K562 (cell line): ENCODE data around the gene RNF215. TPM values are rescaled to one million over a fixed set of nuclear protein-coding genes. Genes with fewer than 3 reads are reported as not detected.

Experiments
- BMI1 ChIP-seq: fragments of 150-350 bp; IDR thresholded peaks from 2 replicates; pipeline ENCODE4 v1.6.1; 2014; ENCODE audit warnings: low read length
- CXXC5 ChIP-seq: fragments of 250-450 bp; sonication (Bioruptor Pico); IDR thresholded peaks from 2 replicates; pipeline ENCODE4 v1.8.0; 2022; ENCODE audit warnings: inconsistent platforms, mild to moderate bottlenecking, moderate library complexity
- EP400 ChIP-seq: fragments of 450-650 bp; IDR thresholded peaks from 2 replicates; pipeline ENCODE4 v1.6.1; 2017; ENCODE audit warnings: antibody characterized with exemption, mild to moderate bottlenecking, moderate library complexity
- FOXK2 ChIP-seq, 2 experiments: fragments of 450-650 bp; IDR thresholded peaks in 1 of 2; conservative IDR thresholded peaks in 1 of 2; 2 replicates each; pipeline ENCODE4 v1.6.1; 2016; ENCODE audit warnings: low read depth in 2 of 2, mild to moderate bottlenecking in 1 of 2
- KLF6 ChIP-seq: fragments of 250-450 bp; sonication (Bioruptor Pico); IDR thresholded peaks from 2 replicates; pipeline ENCODE4 v1.4.0; 2020; ENCODE audit warnings: mild to moderate bottlenecking, moderate library complexity, borderline replicate concordance
- MBD2 ChIP-seq: sonication (generic); IDR thresholded peaks from 2 replicates; pipeline ENCODE4 v1.6.1; 2016; ENCODE audit warnings: low read depth, borderline replicate concordance
- MEIS2 ChIP-seq: fragments of 450-650 bp; IDR thresholded peaks from 2 replicates; pipeline ENCODE4 v1.6.1; 2014; ENCODE audit warnings: mild to moderate bottlenecking; ENCODE audit not compliant: partially characterized antibody
- NR2C1 ChIP-seq, 2 experiments: fragments of 450-650 bp; IDR thresholded peaks; 2 replicates each; pipeline ENCODE4 v1.6.1; 2017; ENCODE audit warnings: mild to moderate bottlenecking in 2 of 2, antibody characterized with exemption in 1 of 2, inconsistent platforms in 1 of 2, missing compliant biosample characterization in 1 of 2, missing genetic modification characterization in 1 of 2
- RBFOX2 ChIP-seq: fragments of 200-400 bp; formaldehyde crosslinking; IDR thresholded peaks from 2 replicates; pipeline ENCODE4 v1.6.1; 2017; ENCODE audit warnings: low read depth, mild to moderate bottlenecking, low read length, moderate library complexity
- SIX5 ChIP-seq, 2 experiments: IDR thresholded peaks; 2 replicates each; pipeline ENCODE4 v1.6.1; 2011; ENCODE audit warnings: low read length in 2 of 2, borderline replicate concordance in 1 of 2, low read depth in 1 of 2, mild to moderate bottlenecking in 1 of 2, moderate library complexity in 1 of 2; ENCODE audit not compliant: insufficient read depth in 1 of 2
- TAF1 ChIP-seq: IDR thresholded peaks from 2 replicates; pipeline ENCODE4 v1.6.1; 2011; ENCODE audit warnings: mild to moderate bottlenecking, low read length, moderate library complexity; ENCODE audit not compliant: insufficient read depth, control insufficient read depth, severe bottlenecking; ENCODE audit errors: extremely low read depth
- ZNF444 ChIP-seq: fragments of 250-450 bp; sonication (Bioruptor Pico); IDR thresholded peaks from 2 replicates; pipeline ENCODE4 v1.4.0; 2020; ENCODE audit warnings: mild to moderate bottlenecking, moderate library complexity
- ZNF717 ChIP-seq: fragments of 250-450 bp; sonication (Bioruptor Pico); IDR thresholded peaks from 2 replicates; pipeline ENCODE4 v1.5.0; 2021
- polyA plus RNA-seq, 8 experiments: library from polyadenylated mRNA; depleted of rRNA in 4 of 8; stranded (reverse) in 5 of 8; unstranded in 3 of 8; fragments of >200 nt; fragmentation: Nextera tagmentation in 2 of 8; fragmentation: Illumina TruSeq in 1 of 8; extraction: Ambion mirVana in 2 of 8; extraction: Trizol in 1 of 8; gene quantifications; 2 replicates each; pipeline versions ENCODE4 v1.2.1 to v1.2.3, GENCODE V29; 2011 to 2014; ENCODE audit warnings: inconsistent platforms in 1 of 8, missing spikeins in 1 of 8
- total RNA-seq, 7 experiments: library from RNA; depleted of rRNA in 6 of 7; stranded (reverse); fragments of >200 nt in 6 of 7; fragmentation: Illumina TruSeq in 2 of 7; extraction: Trizol in 2 of 7; gene quantifications; 2 replicates each; pipeline versions ENCODE4 v1.2.1 to v1.2.3, GENCODE V29; 2011 to 2021; ENCODE audit warnings: low replicate concordance in 1 of 7
- TF ChIP-seq, protein P1 (sequence below): fragments of 450-650 bp; IDR thresholded peaks from 2 replicates; pipeline ENCODE4 v1.6.1; 2016; ENCODE audit warnings: mild to moderate bottlenecking, moderate library complexity
- TF ChIP-seq, protein P2 (sequence below): fragments of 250-450 bp; sonication (Bioruptor Pico); IDR thresholded peaks from 2 replicates; pipeline ENCODE4 v1.8.0; 2021; ENCODE audit warnings: moderate library complexity, mild to moderate bottlenecking, inconsistent platforms

Gene RNF215
- total and polyA plus RNA-seq, 9 of the 15 experiments (the other 6 are each of a cell fraction or from before 2014, with no cell fraction given): 0.08 to 9.8 (median 2.7) TPM

DNA sequence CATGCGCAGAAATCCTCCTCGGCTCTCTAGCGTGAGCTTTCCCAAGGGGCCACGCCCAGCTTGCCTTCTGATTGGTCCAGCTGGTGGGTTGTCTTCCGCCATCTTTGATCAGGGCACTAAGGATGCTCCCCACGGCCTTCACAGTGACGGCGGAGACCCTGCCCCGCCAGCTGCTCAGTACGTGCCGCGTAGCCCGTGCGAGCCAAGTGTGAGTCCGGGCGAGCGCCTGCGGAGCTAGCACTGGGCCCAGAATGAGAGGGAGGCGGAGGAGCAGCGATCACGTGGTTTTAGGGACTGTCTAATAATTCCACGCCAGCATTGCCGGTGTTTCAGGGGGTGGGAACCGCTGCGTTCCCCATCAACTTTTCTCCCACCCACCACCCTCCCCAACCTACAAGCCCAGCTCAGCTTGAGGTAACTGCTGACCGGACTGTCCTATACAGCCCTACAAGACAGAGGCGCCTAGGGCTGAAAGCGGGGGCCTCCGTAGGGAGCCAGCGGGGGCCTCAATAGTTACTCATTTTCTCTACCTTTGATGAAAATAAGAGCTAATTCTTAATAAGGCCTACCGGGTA is 36.8 kb upstream of the RNF215 start (continued):
- TF ChIP-seq, protein P1, sequence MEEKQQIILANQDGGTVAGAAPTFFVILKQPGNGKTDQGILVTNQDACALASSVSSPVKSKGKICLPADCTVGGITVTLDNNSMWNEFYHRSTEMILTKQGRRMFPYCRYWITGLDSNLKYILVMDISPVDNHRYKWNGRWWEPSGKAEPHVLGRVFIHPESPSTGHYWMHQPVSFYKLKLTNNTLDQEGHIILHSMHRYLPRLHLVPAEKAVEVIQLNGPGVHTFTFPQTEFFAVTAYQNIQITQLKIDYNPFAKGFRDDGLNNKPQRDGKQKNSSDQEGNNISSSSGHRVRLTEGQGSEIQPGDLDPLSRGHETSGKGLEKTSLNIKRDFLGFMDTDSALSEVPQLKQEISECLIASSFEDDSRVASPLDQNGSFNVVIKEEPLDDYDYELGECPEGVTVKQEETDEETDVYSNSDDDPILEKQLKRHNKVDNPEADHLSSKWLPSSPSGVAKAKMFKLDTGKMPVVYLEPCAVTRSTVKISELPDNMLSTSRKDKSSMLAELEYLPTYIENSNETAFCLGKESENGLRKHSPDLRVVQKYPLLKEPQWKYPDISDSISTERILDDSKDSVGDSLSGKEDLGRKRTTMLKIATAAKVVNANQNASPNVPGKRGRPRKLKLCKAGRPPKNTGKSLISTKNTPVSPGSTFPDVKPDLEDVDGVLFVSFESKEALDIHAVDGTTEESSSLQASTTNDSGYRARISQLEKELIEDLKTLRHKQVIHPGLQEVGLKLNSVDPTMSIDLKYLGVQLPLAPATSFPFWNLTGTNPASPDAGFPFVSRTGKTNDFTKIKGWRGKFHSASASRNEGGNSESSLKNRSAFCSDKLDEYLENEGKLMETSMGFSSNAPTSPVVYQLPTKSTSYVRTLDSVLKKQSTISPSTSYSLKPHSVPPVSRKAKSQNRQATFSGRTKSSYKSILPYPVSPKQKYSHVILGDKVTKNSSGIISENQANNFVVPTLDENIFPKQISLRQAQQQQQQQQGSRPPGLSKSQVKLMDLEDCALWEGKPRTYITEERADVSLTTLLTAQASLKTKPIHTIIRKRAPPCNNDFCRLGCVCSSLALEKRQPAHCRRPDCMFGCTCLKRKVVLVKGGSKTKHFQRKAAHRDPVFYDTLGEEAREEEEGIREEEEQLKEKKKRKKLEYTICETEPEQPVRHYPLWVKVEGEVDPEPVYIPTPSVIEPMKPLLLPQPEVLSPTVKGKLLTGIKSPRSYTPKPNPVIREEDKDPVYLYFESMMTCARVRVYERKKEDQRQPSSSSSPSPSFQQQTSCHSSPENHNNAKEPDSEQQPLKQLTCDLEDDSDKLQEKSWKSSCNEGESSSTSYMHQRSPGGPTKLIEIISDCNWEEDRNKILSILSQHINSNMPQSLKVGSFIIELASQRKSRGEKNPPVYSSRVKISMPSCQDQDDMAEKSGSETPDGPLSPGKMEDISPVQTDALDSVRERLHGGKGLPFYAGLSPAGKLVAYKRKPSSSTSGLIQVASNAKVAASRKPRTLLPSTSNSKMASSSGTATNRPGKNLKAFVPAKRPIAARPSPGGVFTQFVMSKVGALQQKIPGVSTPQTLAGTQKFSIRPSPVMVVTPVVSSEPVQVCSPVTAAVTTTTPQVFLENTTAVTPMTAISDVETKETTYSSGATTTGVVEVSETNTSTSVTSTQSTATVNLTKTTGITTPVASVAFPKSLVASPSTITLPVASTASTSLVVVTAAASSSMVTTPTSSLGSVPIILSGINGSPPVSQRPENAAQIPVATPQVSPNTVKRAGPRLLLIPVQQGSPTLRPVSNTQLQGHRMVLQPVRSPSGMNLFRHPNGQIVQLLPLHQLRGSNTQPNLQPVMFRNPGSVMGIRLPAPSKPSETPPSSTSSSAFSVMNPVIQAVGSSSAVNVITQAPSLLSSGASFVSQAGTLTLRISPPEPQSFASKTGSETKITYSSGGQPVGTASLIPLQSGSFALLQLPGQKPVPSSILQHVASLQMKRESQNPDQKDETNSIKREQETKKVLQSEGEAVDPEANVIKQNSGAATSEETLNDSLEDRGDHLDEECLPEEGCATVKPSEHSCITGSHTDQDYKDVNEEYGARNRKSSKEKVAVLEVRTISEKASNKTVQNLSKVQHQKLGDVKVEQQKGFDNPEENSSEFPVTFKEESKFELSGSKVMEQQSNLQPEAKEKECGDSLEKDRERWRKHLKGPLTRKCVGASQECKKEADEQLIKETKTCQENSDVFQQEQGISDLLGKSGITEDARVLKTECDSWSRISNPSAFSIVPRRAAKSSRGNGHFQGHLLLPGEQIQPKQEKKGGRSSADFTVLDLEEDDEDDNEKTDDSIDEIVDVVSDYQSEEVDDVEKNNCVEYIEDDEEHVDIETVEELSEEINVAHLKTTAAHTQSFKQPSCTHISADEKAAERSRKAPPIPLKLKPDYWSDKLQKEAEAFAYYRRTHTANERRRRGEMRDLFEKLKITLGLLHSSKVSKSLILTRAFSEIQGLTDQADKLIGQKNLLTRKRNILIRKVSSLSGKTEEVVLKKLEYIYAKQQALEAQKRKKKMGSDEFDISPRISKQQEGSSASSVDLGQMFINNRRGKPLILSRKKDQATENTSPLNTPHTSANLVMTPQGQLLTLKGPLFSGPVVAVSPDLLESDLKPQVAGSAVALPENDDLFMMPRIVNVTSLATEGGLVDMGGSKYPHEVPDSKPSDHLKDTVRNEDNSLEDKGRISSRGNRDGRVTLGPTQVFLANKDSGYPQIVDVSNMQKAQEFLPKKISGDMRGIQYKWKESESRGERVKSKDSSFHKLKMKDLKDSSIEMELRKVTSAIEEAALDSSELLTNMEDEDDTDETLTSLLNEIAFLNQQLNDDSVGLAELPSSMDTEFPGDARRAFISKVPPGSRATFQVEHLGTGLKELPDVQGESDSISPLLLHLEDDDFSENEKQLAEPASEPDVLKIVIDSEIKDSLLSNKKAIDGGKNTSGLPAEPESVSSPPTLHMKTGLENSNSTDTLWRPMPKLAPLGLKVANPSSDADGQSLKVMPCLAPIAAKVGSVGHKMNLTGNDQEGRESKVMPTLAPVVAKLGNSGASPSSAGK: peak; percentile 17
- TF ChIP-seq MEIS2 (peak; percentile 59), RBFOX2 (peak; percentile 80), CXXC5 (CRISPR knock-in tag) (peak; percentile 93), BMI1 (no peak), TAF1 (peak; percentile 70), SIX5 (IDR thresholded peaks at IDR 0.05; ENCODE audit: borderline replicate concordance in 1 of 2, insufficient read depth in 1 of 2, low read depth in 1 of 2, low read length in 2 of 2) (peak; percentile 38 to 42; a peak in 3 of 4 replicates), KLF6 (CRISPR knock-in tag) (no peak), EP400 (peak; percentile 78), FOXK2 (conservative IDR thresholded peaks at IDR 0.05 in 1 of 2, IDR thresholded peaks at IDR 0.05 in 1 of 2; ENCODE audit: low read depth in 2 of 2) (peak in 1 of 2 experiments; percentile 57; a peak in 2 of 4 replicates), ZNF444 (no peak), NR2C1 (IDR thresholded peaks at IDR 0.05) (peak; percentile 74; the same call in 1 of the 2 replicates), NR2C1 (tag; IDR thresholded peaks at IDR 0.05) (peak; percentile 68), ZNF717 (CRISPR knock-in tag) (no peak), MBD2 (peak; percentile 85; the same call in 1 of the 2 replicates)
- TF ChIP-seq, protein P2, sequence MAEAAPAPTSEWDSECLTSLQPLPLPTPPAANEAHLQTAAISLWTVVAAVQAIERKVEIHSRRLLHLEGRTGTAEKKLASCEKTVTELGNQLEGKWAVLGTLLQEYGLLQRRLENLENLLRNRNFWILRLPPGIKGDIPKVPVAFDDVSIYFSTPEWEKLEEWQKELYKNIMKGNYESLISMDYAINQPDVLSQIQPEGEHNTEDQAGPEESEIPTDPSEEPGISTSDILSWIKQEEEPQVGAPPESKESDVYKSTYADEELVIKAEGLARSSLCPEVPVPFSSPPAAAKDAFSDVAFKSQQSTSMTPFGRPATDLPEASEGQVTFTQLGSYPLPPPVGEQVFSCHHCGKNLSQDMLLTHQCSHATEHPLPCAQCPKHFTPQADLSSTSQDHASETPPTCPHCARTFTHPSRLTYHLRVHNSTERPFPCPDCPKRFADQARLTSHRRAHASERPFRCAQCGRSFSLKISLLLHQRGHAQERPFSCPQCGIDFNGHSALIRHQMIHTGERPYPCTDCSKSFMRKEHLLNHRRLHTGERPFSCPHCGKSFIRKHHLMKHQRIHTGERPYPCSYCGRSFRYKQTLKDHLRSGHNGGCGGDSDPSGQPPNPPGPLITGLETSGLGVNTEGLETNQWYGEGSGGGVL: no peak
